Lower leg skin (tissue), 3 donors: Measurements from ENCODE around the gene TXN.

Experiments used
- POLR2A ChIP-seq, 2 donors: fragments of 450-650 bp; IDR thresholded peaks; one replicate each; pipeline ENCODE4 v1.6.1; 2016 to 2017; ENCODE audit warnings: antibody characterized with exemption in 2 of 2, mild to moderate bottlenecking in 1 of 2, moderate library complexity in 1 of 2
- TF ChIP-seq, protein P1 (sequence below), 3 donors: fragments of 450-650 bp; IDR thresholded peaks; one replicate each; pipeline ENCODE4 v1.5.1; 2016; ENCODE audit warnings: antibody characterized with exemption in 3 of 3, mild to moderate bottlenecking in 3 of 3, moderate library complexity in 2 of 3

DNA sequence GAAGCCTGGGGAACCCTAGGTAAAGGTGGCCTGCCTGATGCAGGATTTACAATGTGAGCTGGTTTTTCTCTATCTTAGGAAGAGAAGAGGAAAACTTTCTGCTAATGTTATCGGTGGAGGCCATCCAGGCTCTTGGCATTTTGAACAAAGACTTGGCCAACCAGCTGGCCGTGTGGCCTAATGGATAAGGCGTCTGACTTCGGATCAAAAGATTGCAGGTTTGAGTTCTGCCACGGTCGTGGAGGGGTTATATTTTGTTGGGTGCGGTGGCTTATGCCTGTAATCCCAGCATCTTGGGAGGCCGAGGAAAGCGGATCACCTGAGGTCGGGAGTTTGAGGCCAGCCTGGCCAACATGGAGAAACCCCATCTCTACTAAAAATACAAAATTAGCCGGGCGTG lies 58.0 kb downstream of the TXN start:
- TF ChIP-seq, protein P1, sequence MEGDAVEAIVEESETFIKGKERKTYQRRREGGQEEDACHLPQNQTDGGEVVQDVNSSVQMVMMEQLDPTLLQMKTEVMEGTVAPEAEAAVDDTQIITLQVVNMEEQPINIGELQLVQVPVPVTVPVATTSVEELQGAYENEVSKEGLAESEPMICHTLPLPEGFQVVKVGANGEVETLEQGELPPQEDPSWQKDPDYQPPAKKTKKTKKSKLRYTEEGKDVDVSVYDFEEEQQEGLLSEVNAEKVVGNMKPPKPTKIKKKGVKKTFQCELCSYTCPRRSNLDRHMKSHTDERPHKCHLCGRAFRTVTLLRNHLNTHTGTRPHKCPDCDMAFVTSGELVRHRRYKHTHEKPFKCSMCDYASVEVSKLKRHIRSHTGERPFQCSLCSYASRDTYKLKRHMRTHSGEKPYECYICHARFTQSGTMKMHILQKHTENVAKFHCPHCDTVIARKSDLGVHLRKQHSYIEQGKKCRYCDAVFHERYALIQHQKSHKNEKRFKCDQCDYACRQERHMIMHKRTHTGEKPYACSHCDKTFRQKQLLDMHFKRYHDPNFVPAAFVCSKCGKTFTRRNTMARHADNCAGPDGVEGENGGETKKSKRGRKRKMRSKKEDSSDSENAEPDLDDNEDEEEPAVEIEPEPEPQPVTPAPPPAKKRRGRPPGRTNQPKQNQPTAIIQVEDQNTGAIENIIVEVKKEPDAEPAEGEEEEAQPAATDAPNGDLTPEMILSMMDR (IDR thresholded peaks at IDR 0.05): no peak
- TF ChIP-seq POLR2A (IDR thresholded peaks at IDR 0.05): no peak
